ENCODE measurements around the gene WNK2. TPM values are rescaled to one million over a fixed set of nuclear protein-coding genes. Genes with fewer than 3 reads are reported as not detected.

The WNK2 gene
- total and polyA plus RNA-seq, 4 donors = 29.2 to 124 (median 69.5) TPM

DNA sequence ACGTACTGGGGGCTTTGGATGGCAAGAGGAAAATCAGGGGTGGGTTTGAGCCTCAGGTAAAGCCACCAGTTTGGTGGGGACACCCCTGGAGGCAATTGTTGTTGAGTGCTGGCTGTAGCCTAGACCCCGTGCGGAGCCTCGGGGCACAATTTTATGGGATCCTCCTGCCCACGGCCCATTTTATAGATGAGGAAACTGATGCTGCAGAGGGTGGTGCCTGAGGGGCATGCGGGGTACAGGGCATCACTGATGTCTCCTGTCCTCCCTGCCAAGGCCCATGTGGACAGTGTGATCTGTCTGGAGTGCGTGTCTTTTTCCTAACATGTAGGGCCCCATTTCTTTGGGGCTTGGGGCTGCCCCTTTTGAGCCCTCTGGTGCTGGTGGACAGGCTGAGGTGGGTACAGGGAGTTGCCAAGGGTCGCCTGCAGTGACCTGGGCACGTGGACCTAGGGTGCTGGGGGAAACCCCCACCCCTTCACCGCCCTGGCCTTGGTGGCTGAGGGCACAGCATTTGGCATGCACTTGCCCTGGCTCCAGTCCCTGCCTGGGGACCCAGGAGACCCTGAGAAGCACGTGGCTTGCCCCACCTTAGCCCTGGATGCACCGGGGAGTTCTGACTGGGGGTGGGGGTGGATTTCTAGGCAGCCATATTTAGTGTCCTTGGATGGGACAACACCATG lies 22.1 kb downstream of the WNK2 start:
- Histone ChIP-seq H3K4me3 (ENCODE audit: low read depth, low read length) (no peak overlapping the region), H3K27me3 (ENCODE audit: control insufficient read depth, insufficient read depth, low read length) (peaks cover 2% of the 10 kb centered on the region), H3K4me1 (ENCODE audit: control insufficient read depth, insufficient read depth, low read length) (peaks cover 92% of the 10 kb centered on the region), H3K27ac (ENCODE audit: low read depth, low read length) (peak overlapping the region; percentile 87), H3K9me3 (ENCODE audit: control insufficient read depth, insufficient read depth, low read length) (no peaks in the 10 kb centered on the region), H3K36me3 (ENCODE audit: control insufficient read depth, insufficient read depth, low read length) (peaks cover 18% of the 10 kb centered on the region)
- 68% methylated on average over 11 of the region's 12 CpGs for WGBS (ENCODE audit: insufficient coverage)
- no peak for DNase-seq (ENCODE audit: low read depth in 4 of 6, low spot score in 6 of 6)

GRCh38 chr9:93206576-93207155 lies 22.7 kb downstream of the WNK2 start:
- Histone ChIP-seq H3K36me3 (ENCODE audit: control insufficient read depth, insufficient read depth, low read length) (peaks cover 24% of the 10 kb centered on the region), H3K4me3 (ENCODE audit: low read depth, low read length) (no peak overlapping the region), H3K27me3 (ENCODE audit: control insufficient read depth, insufficient read depth, low read length) (peaks cover 2% of the 10 kb centered on the region), H3K9me3 (ENCODE audit: control insufficient read depth, insufficient read depth, low read length) (no peaks in the 10 kb centered on the region), H3K27ac (ENCODE audit: low read depth, low read length) (peak overlapping the region; percentile 87), H3K4me1 (ENCODE audit: control insufficient read depth, insufficient read depth, low read length) (peaks cover 86% of the 10 kb centered on the region)
- 44% methylated on average over 5 of the region's 7 CpGs for WGBS (ENCODE audit: insufficient coverage)
- DNase-seq (ENCODE audit: low read depth in 4 of 6, low spot score in 6 of 6) = peak in 1 of 6 donors; percentile 41

DNA sequence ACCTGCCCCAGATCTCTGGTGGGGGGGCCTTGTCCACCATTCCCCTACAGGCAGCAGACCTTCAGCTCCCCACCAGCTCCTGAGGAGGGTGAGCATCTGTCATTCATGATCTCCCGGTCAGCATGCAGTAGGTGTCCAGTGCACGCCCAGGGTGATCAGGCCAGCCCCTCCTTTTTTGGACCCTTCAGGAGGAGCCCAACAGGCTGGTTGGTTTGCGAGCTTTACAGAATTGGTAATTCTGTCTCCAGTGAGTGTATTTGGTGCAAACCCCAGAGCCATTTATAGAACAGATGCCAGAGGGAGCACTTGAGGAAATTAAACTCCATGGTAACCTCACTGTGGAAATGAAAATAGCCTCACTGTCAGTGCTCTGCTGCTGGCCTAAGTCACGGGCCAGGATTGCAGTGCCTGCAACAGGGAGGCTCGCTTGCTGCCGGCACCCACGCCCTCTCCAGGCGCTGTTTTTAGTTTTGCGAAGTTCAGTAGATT lies 23.4 kb downstream of the WNK2 start:
- 8% methylated on average over 8 of the region's 9 CpGs for WGBS (ENCODE audit: insufficient coverage)
- peaks cover 82% of the 10 kb centered on the region for H3K4me1 ChIP-seq (ENCODE audit: control insufficient read depth, insufficient read depth, low read length)
- H3K9me3 ChIP-seq (ENCODE audit: control insufficient read depth, insufficient read depth, low read length) = no peaks in the 10 kb centered on the region
- H3K36me3 ChIP-seq (ENCODE audit: control insufficient read depth, insufficient read depth, low read length) = peaks cover 26% of the 10 kb centered on the region
- H3K4me3 ChIP-seq (ENCODE audit: low read depth, low read length) = no peak overlapping the region
- peak in 5 of 6 donors; percentile 74 to 96 (median 84) for DNase-seq (ENCODE audit: low read depth in 4 of 6, low spot score in 6 of 6)
- H3K27ac ChIP-seq (ENCODE audit: low read depth, low read length) = peak overlapping the region; percentile 87
- H3K27me3 ChIP-seq (ENCODE audit: control insufficient read depth, insufficient read depth, low read length) = peaks cover 2% of the 10 kb centered on the region

DNA sequence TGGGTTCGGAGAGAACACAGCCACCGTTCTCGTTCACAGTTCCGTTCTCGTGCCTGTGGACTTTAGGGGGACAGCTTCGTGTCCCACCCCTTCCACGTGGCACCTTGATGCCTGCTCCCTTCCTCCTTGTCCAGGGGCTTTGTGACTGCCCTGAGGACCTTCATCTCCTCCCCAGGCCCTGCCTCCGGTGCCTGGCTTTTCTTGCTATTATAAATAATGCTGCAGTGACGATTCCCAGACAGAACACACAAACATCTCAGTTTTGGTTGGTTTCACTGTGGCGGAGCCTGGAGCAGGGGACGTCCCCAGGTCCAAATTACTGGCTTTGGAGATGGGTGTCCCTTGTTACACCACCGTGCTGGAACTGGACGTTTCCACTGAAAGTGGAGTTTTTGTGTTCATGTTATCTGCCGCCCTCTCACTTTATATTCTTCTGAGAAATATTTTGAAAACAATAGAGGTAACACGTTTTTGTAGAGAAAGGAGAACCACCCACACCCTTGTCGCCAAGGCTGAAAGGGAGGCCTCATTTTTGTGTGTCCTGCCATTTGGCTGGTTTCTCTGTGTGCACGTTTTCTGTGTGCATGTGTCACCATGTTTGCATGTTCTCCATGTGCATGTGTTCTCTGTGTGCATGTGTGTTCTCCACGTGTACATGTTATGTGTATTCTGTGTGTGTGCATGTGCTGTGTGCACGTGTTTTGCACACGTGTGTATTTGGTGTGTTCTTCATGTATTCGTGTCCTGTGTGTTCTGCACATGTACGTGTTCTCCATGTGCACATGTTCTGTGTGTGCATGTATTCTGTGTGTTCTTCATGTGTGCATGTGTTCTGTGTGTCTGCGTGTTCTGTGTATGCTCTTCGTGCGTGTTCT lies 24.2 kb downstream of the WNK2 start:
- WGBS (ENCODE audit: insufficient coverage) = 47% methylated on average over 17 of the region's 25 CpGs
- DNase-seq (ENCODE audit: low read depth in 4 of 6, low spot score in 6 of 6) = peak in 2 of 6 donors; percentile 31 to 39
- Histone ChIP-seq H3K36me3 (ENCODE audit: control insufficient read depth, insufficient read depth, low read length) (peaks cover 27% of the 10 kb centered on the region), H3K9me3 (ENCODE audit: control insufficient read depth, insufficient read depth, low read length) (no peaks in the 10 kb centered on the region), H3K27me3 (ENCODE audit: control insufficient read depth, insufficient read depth, low read length) (peaks cover 2% of the 10 kb centered on the region), H3K4me1 (ENCODE audit: control insufficient read depth, insufficient read depth, low read length) (peaks cover 76% of the 10 kb centered on the region), H3K4me3 (ENCODE audit: low read depth, low read length) (no peak overlapping the region), H3K27ac (ENCODE audit: low read depth, low read length) (peak overlapping the region; percentile 87)

GRCh38 chr9:93209097-93209496 lies 25.2 kb downstream of the WNK2 start:
- H3K27me3 ChIP-seq (ENCODE audit: control insufficient read depth, insufficient read depth, low read length) = peaks cover 2% of the 10 kb centered on the region
- WGBS (ENCODE audit: insufficient coverage) = 98% methylated on average over 8 of the region's 9 CpGs
- peak overlapping the region; percentile 6 for H3K27ac ChIP-seq (ENCODE audit: low read depth, low read length)
- H3K4me3 ChIP-seq (ENCODE audit: low read depth, low read length) = no peak overlapping the region
- H3K9me3 ChIP-seq (ENCODE audit: control insufficient read depth, insufficient read depth, low read length) = no peaks in the 10 kb centered on the region
- H3K36me3 ChIP-seq (ENCODE audit: control insufficient read depth, insufficient read depth, low read length) = peaks cover 27% of the 10 kb centered on the region
- no peak for DNase-seq (ENCODE audit: low read depth in 4 of 6, low spot score in 6 of 6)
- H3K4me1 ChIP-seq (ENCODE audit: control insufficient read depth, insufficient read depth, low read length) = peaks cover 66% of the 10 kb centered on the region

DNA sequence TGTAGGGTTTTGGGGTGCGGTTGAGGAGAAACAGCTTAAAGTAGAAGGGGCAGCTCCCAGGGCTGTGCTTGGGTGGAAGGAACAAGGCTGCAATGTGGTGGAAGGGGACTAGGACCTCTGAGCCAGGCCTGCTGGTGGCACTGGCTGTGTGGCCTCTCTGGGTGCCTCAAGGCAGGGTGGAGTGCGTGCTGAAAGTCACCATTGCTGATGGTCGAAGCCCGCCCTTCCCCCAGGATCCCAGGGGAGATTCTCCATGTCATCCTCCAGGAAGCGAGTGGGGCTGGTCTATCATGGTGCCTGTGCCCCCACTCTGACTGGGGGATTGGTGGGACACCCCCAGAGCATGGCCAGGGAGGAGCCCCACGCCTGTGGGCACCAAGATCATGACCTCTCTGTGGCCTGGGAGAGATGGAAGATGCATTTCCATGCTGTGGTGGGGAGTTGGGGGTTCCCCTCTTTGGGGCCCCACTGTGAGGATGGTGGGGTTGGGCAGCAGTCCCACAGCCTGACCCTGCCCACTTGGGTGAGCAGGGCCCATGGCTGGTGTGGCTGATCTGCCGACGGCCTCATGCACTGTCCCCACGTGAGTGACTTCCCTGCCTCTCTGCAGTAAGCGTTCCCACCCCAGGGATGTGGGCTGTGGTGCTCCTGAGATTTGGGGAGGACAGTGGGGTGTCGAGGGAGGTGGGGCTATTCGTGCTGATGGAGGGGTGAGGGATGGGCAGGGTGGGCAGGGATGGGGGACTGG lies 25.8 kb downstream of the WNK2 start:
- no peak for DNase-seq (ENCODE audit: low read depth in 4 of 6, low spot score in 6 of 6)
- Histone ChIP-seq H3K4me3 (ENCODE audit: low read depth, low read length) (no peak overlapping the region), H3K27ac (ENCODE audit: low read depth, low read length) (no peak overlapping the region), H3K27me3 (ENCODE audit: control insufficient read depth, insufficient read depth, low read length) (peaks cover 2% of the 10 kb centered on the region), H3K9me3 (ENCODE audit: control insufficient read depth, insufficient read depth, low read length) (no peaks in the 10 kb centered on the region), H3K36me3 (ENCODE audit: control insufficient read depth, insufficient read depth, low read length) (peaks cover 27% of the 10 kb centered on the region), H3K4me1 (ENCODE audit: control insufficient read depth, insufficient read depth, low read length) (peaks cover 60% of the 10 kb centered on the region)
- WGBS (ENCODE audit: insufficient coverage) = 82% methylated on average over 9 of the region's 12 CpGs

DNA sequence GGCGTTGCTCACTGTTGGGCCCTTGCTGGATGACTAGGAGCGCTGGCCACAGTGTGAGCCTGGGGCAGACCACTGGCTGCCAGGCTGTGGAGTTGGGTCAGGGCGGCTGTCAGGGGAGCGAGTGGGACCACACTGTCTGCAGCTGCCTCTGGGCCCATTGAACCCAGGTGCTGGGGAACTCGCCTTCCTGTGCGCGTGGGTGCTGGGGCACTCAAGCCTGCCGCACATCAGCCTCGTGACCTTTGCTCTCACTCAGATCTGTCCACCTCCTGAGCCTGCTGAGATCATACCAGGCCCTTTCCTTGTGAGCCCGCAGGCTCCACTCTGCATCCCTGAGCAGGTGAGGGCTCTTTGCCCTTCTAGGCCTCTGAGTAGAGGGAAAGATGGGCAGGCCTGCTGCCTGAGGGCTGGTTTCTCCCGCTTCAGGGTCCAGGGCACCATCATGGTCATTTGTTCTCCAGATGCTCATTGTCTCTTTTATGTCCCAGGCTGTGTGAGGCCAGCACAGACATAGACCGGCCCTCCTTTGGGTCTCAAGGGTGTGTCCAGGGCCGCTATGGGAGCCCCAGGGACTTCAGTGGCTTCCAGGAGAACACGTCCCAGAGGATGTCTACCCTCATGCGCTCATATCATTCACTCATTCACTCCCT lies 26.5 kb downstream of the WNK2 start:
- 91% methylated on average over 14 of the region's 15 CpGs for WGBS (ENCODE audit: insufficient coverage)
- H3K27ac ChIP-seq (ENCODE audit: low read depth, low read length) = no peak overlapping the region
- peaks cover 27% of the 10 kb centered on the region for H3K36me3 ChIP-seq (ENCODE audit: control insufficient read depth, insufficient read depth, low read length)
- H3K4me1 ChIP-seq (ENCODE audit: control insufficient read depth, insufficient read depth, low read length) = peaks cover 53% of the 10 kb centered on the region
- no peaks in the 10 kb centered on the region for H3K27me3 ChIP-seq (ENCODE audit: control insufficient read depth, insufficient read depth, low read length)
- no peak overlapping the region for H3K4me3 ChIP-seq (ENCODE audit: low read depth, low read length)
- no peak for DNase-seq (ENCODE audit: low read depth in 4 of 6, low spot score in 6 of 6)
- H3K9me3 ChIP-seq (ENCODE audit: control insufficient read depth, insufficient read depth, low read length) = peaks cover 2% of the 10 kb centered on the region

GRCh38 chr9:93210974-93211653 lies 27.2 kb downstream of the WNK2 start:
- Histone ChIP-seq H3K9me3 (ENCODE audit: control insufficient read depth, insufficient read depth, low read length) (peaks cover 5% of the 10 kb centered on the region), H3K4me1 (ENCODE audit: control insufficient read depth, insufficient read depth, low read length) (peaks cover 46% of the 10 kb centered on the region), H3K27me3 (ENCODE audit: control insufficient read depth, insufficient read depth, low read length) (no peaks in the 10 kb centered on the region), H3K4me3 (ENCODE audit: low read depth, low read length) (no peak overlapping the region), H3K27ac (ENCODE audit: low read depth, low read length) (no peak overlapping the region), H3K36me3 (ENCODE audit: control insufficient read depth, insufficient read depth, low read length) (peaks cover 25% of the 10 kb centered on the region)
- DNase-seq (ENCODE audit: low read depth in 4 of 6, low spot score in 6 of 6) = no peak

All from spinal cord (tissue), 10 donors.